Ishikawa (cell line): Measurements from ENCODE around the gene ZSCAN5C.

Experiments used
- CREB1 ChIP-seq: IDR thresholded peaks from 2 replicates; pipeline ENCODE4 v1.6.1; 2012; ENCODE audit warnings: low read depth
- EGR1 ChIP-seq: IDR thresholded peaks from 2 replicates; pipeline ENCODE4 v1.6.1; 2012
- RAD21 ChIP-seq: IDR thresholded peaks from 2 replicates; pipeline ENCODE4 v1.6.1; 2012; ENCODE audit warnings: low read depth
- TAF1 ChIP-seq: IDR thresholded peaks from 2 replicates; pipeline ENCODE4 v1.6.1; 2012; ENCODE audit warnings: low read depth, mild to moderate bottlenecking
- TF ChIP-seq, protein P1 (sequence below): IDR thresholded peaks from 2 replicates; pipeline ENCODE4 v1.6.1; 2012
- TF ChIP-seq, protein P2 (sequence below): IDR thresholded peaks from 2 replicates; pipeline ENCODE4 v1.6.1; 2012

DNA sequence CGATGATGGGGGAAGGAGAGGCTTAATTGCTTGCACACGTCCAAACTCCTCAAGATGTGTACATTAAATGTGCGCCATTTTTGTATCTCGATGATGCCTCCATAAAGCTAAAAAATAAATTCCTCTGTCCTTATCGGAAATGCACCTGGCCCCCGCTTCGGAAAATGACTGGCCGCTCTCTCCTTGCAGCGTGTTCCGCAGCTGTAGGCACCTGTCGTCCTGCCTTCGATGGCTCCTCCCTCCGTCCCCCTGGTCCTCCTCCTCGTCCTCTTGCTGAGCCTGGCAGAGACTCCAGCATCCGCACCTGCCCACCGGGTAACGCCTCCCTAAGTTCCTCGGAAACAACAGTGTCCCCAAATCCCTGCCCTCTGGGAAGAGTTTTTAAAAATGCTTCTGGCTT, 25.2 kb upstream of the ZSCAN5C start:
- TF ChIP-seq TAF1, result no peak
- TF ChIP-seq CREB1, result no peak
- no peak for TF ChIP-seq RAD21
- TF ChIP-seq, protein P1, sequence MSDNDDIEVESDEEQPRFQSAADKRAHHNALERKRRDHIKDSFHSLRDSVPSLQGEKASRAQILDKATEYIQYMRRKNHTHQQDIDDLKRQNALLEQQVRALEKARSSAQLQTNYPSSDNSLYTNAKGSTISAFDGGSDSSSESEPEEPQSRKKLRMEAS, result no peak
- TF ChIP-seq, protein P2, sequence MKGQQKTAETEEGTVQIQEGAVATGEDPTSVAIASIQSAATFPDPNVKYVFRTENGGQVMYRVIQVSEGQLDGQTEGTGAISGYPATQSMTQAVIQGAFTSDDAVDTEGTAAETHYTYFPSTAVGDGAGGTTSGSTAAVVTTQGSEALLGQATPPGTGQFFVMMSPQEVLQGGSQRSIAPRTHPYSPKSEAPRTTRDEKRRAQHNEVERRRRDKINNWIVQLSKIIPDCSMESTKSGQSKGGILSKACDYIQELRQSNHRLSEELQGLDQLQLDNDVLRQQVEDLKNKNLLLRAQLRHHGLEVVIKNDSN, result no peak
- no peak for TF ChIP-seq EGR1
